ENCODE data around the gene DAP.

The DAP gene

GRCh38 chr5:10686890-10687289, 74.1 kb downstream of the DAP start:
- no peak for DNase-seq

GRCh38 chr5:10685115-10685521, 75.9 kb downstream of the DAP start:
- no peak for DNase-seq

GRCh38 chr5:10684303-10685086, 76.5 kb downstream of the DAP start:
- no peak for DNase-seq

- DNase-seq = no peak
These were observed 78.1 kb downstream of the DAP start for GRCh38 chr5:10682801-10683525.

- DNase-seq = no peak
These were observed 79.0 kb downstream of the DAP start for GRCh38 chr5:10681731-10682679.

GRCh38 chr5:10680876-10681481, 80.1 kb downstream of the DAP start:
- no peak for DNase-seq

- no peak for DNase-seq
These were observed 81.6 kb downstream of the DAP start for GRCh38 chr5:10679336-10679988.

- DNase-seq = no peak
These were observed 82.8 kb downstream of the DAP start for GRCh38 chr5:10678244-10678643.

GRCh38 chr5:10677533-10677932, 83.5 kb downstream of the DAP start:
- no peak for DNase-seq

- DNase-seq = no peak
These were observed 84.1 kb downstream of the DAP start for GRCh38 chr5:10676946-10677345.

GRCh38 chr5:10676224-10676623, 84.8 kb downstream of the DAP start:
- DNase-seq = no peak

GRCh38 chr5:10675177-10675700, 85.8 kb downstream of the DAP start:
- DNase-seq = no peak

GRCh38 chr5:10674582-10674981, 86.5 kb downstream of the DAP start:
- no peak for DNase-seq

- DNase-seq = no peak
These were observed 86.9 kb downstream of the DAP start for GRCh38 chr5:10674096-10674495.

GRCh38 chr5:10673407-10673806, 87.6 kb downstream of the DAP start:
- DNase-seq = no peak

GRCh38 chr5:10673017-10673389, 88.0 kb downstream of the DAP start:
- DNase-seq = no peak

- no peak for DNase-seq
These were observed 88.7 kb downstream of the DAP start for GRCh38 chr5:10672146-10673016.

GRCh38 chr5:10671041-10672008, 89.7 kb downstream of the DAP start:
- no peak for DNase-seq

- DNase-seq = no peak
These were observed 91.1 kb downstream of the DAP start for GRCh38 chr5:10669983-10670382.

- no peak for DNase-seq
These were observed 92.3 kb downstream of the DAP start for GRCh38 chr5:10668697-10669096.
